ENCODE data around the gene TBCCD1. TPM values are rescaled to one million over a fixed set of nuclear protein-coding genes. Genes with fewer than 3 reads are reported as not detected.
"Not testable (repeated sequence)": the region's sequence is repeated elsewhere in the genome, so short reads cannot be mapped to it uniquely, and the experiment has no call there.

The TBCCD1 gene
- total RNA-seq, 4 donors from 2014 or later = 16.6 to 19.8 (median 17.6) TPM

- 50% methylated on average over 3 of the region's 3 CpGs for WGBS
These were observed 22.0 kb upstream of the TBCCD1 start for GRCh38 chr3:186589121-186589520.

GRCh38 chr3:186588632-186589031 is 21.5 kb upstream of the TBCCD1 start:
- H3K4me3 ChIP-seq = no peak overlapping the region
- H3K9me3 ChIP-seq = no peaks in the 10 kb centered on the region
- peaks cover 26% of the 10 kb centered on the region for H3K36me3 ChIP-seq
- peaks cover 15% of the 10 kb centered on the region for H3K4me1 ChIP-seq
- 47% methylated on average over 2 of the region's 2 CpGs for WGBS
- no peaks in the 10 kb centered on the region for H3K27me3 ChIP-seq
- H3K27ac ChIP-seq = peak overlapping the region; percentile 38
- TF ChIP-seq CTCF (IDR thresholded peaks at IDR 0.05) (no peak), EP300 (IDR thresholded peaks at IDR 0.05) (no peak)
- DNase-seq (ENCODE audit: low spot score in 2 of 2) = no peak

More at GRCh38 chr3:186589121-186589520, 22.0 kb upstream of the TBCCD1 start:
- DNase-seq (ENCODE audit: low spot score in 2 of 2) = no peak
- peak overlapping the region; percentile 38 for H3K27ac ChIP-seq
- no peaks in the 10 kb centered on the region for H3K27me3 ChIP-seq
- peaks cover 21% of the 10 kb centered on the region for H3K36me3 ChIP-seq
- no peaks in the 10 kb centered on the region for H3K9me3 ChIP-seq
- TF ChIP-seq EP300 (IDR thresholded peaks at IDR 0.05) = no peak
- TF ChIP-seq POLR2A (IDR thresholded peaks at IDR 0.05) = no peak
- TF ChIP-seq CTCF (IDR thresholded peaks at IDR 0.05) = no peak
- TF ChIP-seq POLR2AphosphoS5 (IDR thresholded peaks at IDR 0.05) = no peak
- H3K4me1 ChIP-seq = peaks cover 15% of the 10 kb centered on the region
- no peak overlapping the region for H3K4me3 ChIP-seq

- no peaks in the 10 kb centered on the region for H3K27me3 ChIP-seq
- no peaks in the 10 kb centered on the region for H3K9me3 ChIP-seq
- peaks cover 41% of the 10 kb centered on the region for H3K36me3 ChIP-seq
- no peak overlapping the region for H3K27ac ChIP-seq
- no peak for DNase-seq (ENCODE audit: low spot score in 2 of 2)
- H3K4me3 ChIP-seq = no peak overlapping the region
- H3K4me1 ChIP-seq = peaks cover 15% of the 10 kb centered on the region
- TF ChIP-seq POLR2AphosphoS5 (IDR thresholded peaks at IDR 0.05) (no peak), POLR2A (IDR thresholded peaks at IDR 0.05) (no peak), CTCF (IDR thresholded peaks at IDR 0.05) (no peak), EP300 (IDR thresholded peaks at IDR 0.05) (no peak)
These were observed 20.0 kb upstream of the TBCCD1 start for GRCh38 chr3:186587183-186587582.

- H3K27me3 ChIP-seq; H3K9me3 ChIP-seq; DNase-seq (ENCODE audit: low spot score in 2 of 2); H3K27ac ChIP-seq; H3K4me3 ChIP-seq: not testable (repeated sequence)
- H3K36me3 ChIP-seq = peaks cover 50% of the 10 kb centered on the region
- H3K4me1 ChIP-seq = peaks cover 15% of the 10 kb centered on the region
- 82% methylated on average over 9 of the region's 9 CpGs for WGBS
These were observed 19.1 kb upstream of the TBCCD1 start for GRCh38 chr3:186586245-186586644.

GRCh38 chr3:186583831-186584230 is 16.7 kb upstream of the TBCCD1 start:
- Histone ChIP-seq H3K4me1 (peaks cover 5% of the 10 kb centered on the region), H3K36me3 (peaks cover 73% of the 10 kb centered on the region), H3K9me3 (no peaks in the 10 kb centered on the region), H3K4me3 (no peak overlapping the region), H3K27ac (no peak overlapping the region), H3K27me3 (no peaks in the 10 kb centered on the region)
- no peak for DNase-seq (ENCODE audit: low spot score in 2 of 2)
- TF ChIP-seq CTCF (IDR thresholded peaks at IDR 0.05) = no peak
- no peak for TF ChIP-seq POLR2AphosphoS5 (IDR thresholded peaks at IDR 0.05)
- no peak for TF ChIP-seq POLR2A (IDR thresholded peaks at IDR 0.05)
- no peak for TF ChIP-seq EP300 (IDR thresholded peaks at IDR 0.05)
- WGBS = 83% methylated on average over 5 of the region's 5 CpGs

GRCh38 chr3:186582541-186582940 is 15.4 kb upstream of the TBCCD1 start:
- H3K27me3 ChIP-seq = no peaks in the 10 kb centered on the region
- peaks cover 85% of the 10 kb centered on the region for H3K36me3 ChIP-seq
- no peak overlapping the region for H3K27ac ChIP-seq
- DNase-seq (ENCODE audit: low spot score in 2 of 2) = no peak
- TF ChIP-seq POLR2A (IDR thresholded peaks at IDR 0.05) (no peak), EP300 (IDR thresholded peaks at IDR 0.05) (no peak), POLR2AphosphoS5 (IDR thresholded peaks at IDR 0.05) (no peak), CTCF (IDR thresholded peaks at IDR 0.05) (no peak)
- WGBS = 96% methylated on average over 6 of the region's 6 CpGs
- H3K9me3 ChIP-seq = no peaks in the 10 kb centered on the region
- no peaks in the 10 kb centered on the region for H3K4me1 ChIP-seq
- no peak overlapping the region for H3K4me3 ChIP-seq
